Vagina (tissue), 2 donors: Measurements from ENCODE around the gene NPAS3. TPM values are rescaled to one million over a fixed set of nuclear protein-coding genes. Genes with fewer than 3 reads are reported as not detected.

Experiments
- DNase-seq, 2 donors: peaks; one replicate each; pipeline ENCODE4 v3.0.0-alpha.2; 2017; ENCODE audit errors: extremely low spot score in 2 of 2
- H3K27ac ChIP-seq: fragments of 200-600 bp; sonication (generic); one replicate; pipeline ENCODE4 v1.5.1; 2019
- H3K27me3 ChIP-seq: fragments of 200-600 bp; sonication (generic); one replicate; pipeline ENCODE4 v1.5.1; 2019
- H3K36me3 ChIP-seq, 2 donors: fragments of 200-600 bp; sonication (generic); one replicate each; pipeline ENCODE4 v1.5.1; 2017 to 2019
- H3K4me1 ChIP-seq: fragments of 200-600 bp; sonication (generic); one replicate; pipeline ENCODE4 v1.5.1; 2019
- H3K4me3 ChIP-seq, 2 donors: fragments of 200-600 bp; sonication (generic); 1 replicate in 1 of 2; 2 replicates in 1 of 2; pipeline ENCODE4 v1.5.1; 2016 to 2019
- H3K9me3 ChIP-seq: fragments of 200-600 bp; sonication (generic); one replicate; pipeline ENCODE4 v1.5.1; 2019
- CTCF ChIP-seq, 3 experiments: fragments of 450-650 bp in 2 of 3; fragments of 200-600 bp in 1 of 3; sonication (generic) in 1 of 3; IDR thresholded peaks; one replicate each; pipeline ENCODE4 v1.5.1; 2017 to 2019; ENCODE audit warnings: antibody characterized with exemption in 3 of 3, mild to moderate bottlenecking in 2 of 3, moderate library complexity in 2 of 3
- POLR2A ChIP-seq, 2 donors: fragments of 450-650 bp; IDR thresholded peaks; one replicate each; pipeline ENCODE4 v1.6.1; 2017; ENCODE audit warnings: antibody characterized with exemption in 2 of 2, mild to moderate bottlenecking in 2 of 2, moderate library complexity in 2 of 2
- POLR2AphosphoS5 ChIP-seq, 2 donors: sonication (generic); formaldehyde crosslinking; IDR thresholded peaks; one replicate each; pipeline ENCODE4 v1.9.0; 2017; ENCODE audit warnings: antibody characterized with exemption in 2 of 2, mild to moderate bottlenecking in 2 of 2, low read depth in 1 of 2; ENCODE audit not compliant: insufficient read depth in 1 of 2
- intact Hi-C: fragments of 100-400 bp; cut with DNase I; formaldehyde crosslinking; loops from one replicate; pipeline ENCODE4 v1.15.1; 2023
- total RNA-seq: library from RNA; depleted of rRNA; stranded (reverse); fragments of >200 nt; gene quantifications from one replicate; pipeline ENCODE4 v1.2.3, GENCODE V29; 2016

The NPAS3 gene
- total RNA-seq, 1 donor from 2014 or later, result 1.2 TPM

- Histone ChIP-seq H3K4me3 (no peak overlapping the region), H3K27ac (no peak overlapping the region), H3K4me1 (no peaks in the 10 kb centered on the region), H3K27me3 (no peaks in the 10 kb centered on the region), H3K9me3 (no peaks in the 10 kb centered on the region), H3K36me3 (no peaks in the 10 kb centered on the region)
- TF ChIP-seq POLR2A (IDR thresholded peaks at IDR 0.05) (no peak), POLR2AphosphoS5 (IDR thresholded peaks at IDR 0.05; ENCODE audit: insufficient read depth in 1 of 2, low read depth in 1 of 2) (no peak), CTCF (IDR thresholded peaks at IDR 0.05) (no peak)
- no peak for DNase-seq
- intact Hi-C loops, result no loop called here
Measured at GRCh38 chr14:33150666-33151428, 212.2 kb downstream of the NPAS3 start.

DNA sequence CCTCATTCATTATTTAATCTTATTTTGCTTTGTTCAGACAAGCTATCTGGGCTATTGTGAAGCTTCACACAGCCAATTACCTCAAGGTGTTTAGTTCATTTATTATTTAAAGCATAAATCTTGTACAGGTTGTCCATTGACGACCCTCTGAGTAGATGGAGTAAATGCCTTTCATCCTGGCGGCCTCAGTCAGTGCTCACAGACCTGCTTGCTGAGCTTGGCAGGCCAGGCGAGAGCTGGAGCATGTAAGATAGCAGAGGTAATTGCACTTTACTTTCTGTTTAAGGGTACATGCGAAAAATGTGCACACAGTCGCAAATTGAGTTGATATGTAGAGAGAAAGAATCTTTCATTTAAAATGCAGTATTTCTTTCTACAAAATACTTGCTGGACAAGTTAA is 224.4 kb downstream of the NPAS3 start:
- TF ChIP-seq POLR2AphosphoS5 (IDR thresholded peaks at IDR 0.05; ENCODE audit: insufficient read depth in 1 of 2, low read depth in 1 of 2), result no peak
- no peak for TF ChIP-seq POLR2A (IDR thresholded peaks at IDR 0.05)
- TF ChIP-seq CTCF (IDR thresholded peaks at IDR 0.05), result no peak
- intact Hi-C loops, result no loop called here
- Histone ChIP-seq H3K4me1 (no peaks in the 10 kb centered on the region), H3K36me3 (no peaks in the 10 kb centered on the region), H3K27me3 (no peaks in the 10 kb centered on the region), H3K27ac (no peak overlapping the region), H3K9me3 (no peaks in the 10 kb centered on the region), H3K4me3 (no peak overlapping the region)
- DNase-seq, result no peak

- TF ChIP-seq POLR2A (IDR thresholded peaks at IDR 0.05) (no peak), POLR2AphosphoS5 (IDR thresholded peaks at IDR 0.05; ENCODE audit: insufficient read depth in 1 of 2, low read depth in 1 of 2) (no peak), CTCF (IDR thresholded peaks at IDR 0.05) (no peak)
Measured at GRCh38 chr14:33163600-33163999, 224.9 kb downstream of the NPAS3 start.

GRCh38 chr14:33165144-33165925 is 226.7 kb downstream of the NPAS3 start:
- Histone ChIP-seq H3K36me3 (no peaks in the 10 kb centered on the region), H3K4me3 (no peak overlapping the region), H3K27me3 (no peaks in the 10 kb centered on the region), H3K9me3 (no peaks in the 10 kb centered on the region), H3K4me1 (no peaks in the 10 kb centered on the region), H3K27ac (no peak overlapping the region)
- no peak for DNase-seq
- no peak for TF ChIP-seq CTCF (IDR thresholded peaks at IDR 0.05)
- no peak for TF ChIP-seq POLR2A (IDR thresholded peaks at IDR 0.05)
- no peak for TF ChIP-seq POLR2AphosphoS5 (IDR thresholded peaks at IDR 0.05; ENCODE audit: insufficient read depth in 1 of 2, low read depth in 1 of 2)
- intact Hi-C loops, result no loop called here

More at GRCh38 chr14:33163600-33163999, 224.9 kb downstream of the NPAS3 start:
- no peaks in the 10 kb centered on the region for H3K27me3 ChIP-seq
- intact Hi-C loops, result no loop called here
- H3K9me3 ChIP-seq, result no peaks in the 10 kb centered on the region
- no peaks in the 10 kb centered on the region for H3K4me1 ChIP-seq
- H3K27ac ChIP-seq, result no peak overlapping the region
- no peak for DNase-seq
- no peak overlapping the region for H3K4me3 ChIP-seq
- H3K36me3 ChIP-seq, result no peaks in the 10 kb centered on the region

GRCh38 chr14:33165926-33166289 is 227.2 kb downstream of the NPAS3 start:
- H3K27ac ChIP-seq, result no peak overlapping the region
- intact Hi-C loops, result no loop called here
- H3K27me3 ChIP-seq, result no peaks in the 10 kb centered on the region
- H3K4me3 ChIP-seq, result no peak overlapping the region
- no peak for DNase-seq
- H3K9me3 ChIP-seq, result no peaks in the 10 kb centered on the region
- no peaks in the 10 kb centered on the region for H3K4me1 ChIP-seq
- H3K36me3 ChIP-seq, result no peaks in the 10 kb centered on the region
- TF ChIP-seq POLR2A (IDR thresholded peaks at IDR 0.05), result no peak
- no peak for TF ChIP-seq POLR2AphosphoS5 (IDR thresholded peaks at IDR 0.05; ENCODE audit: insufficient read depth in 1 of 2, low read depth in 1 of 2)
- TF ChIP-seq CTCF (IDR thresholded peaks at IDR 0.05), result no peak
